K562 (cell line): Measurements from ENCODE around the gene RAD50. TPM values are rescaled to one million over a fixed set of nuclear protein-coding genes. Genes with fewer than 3 reads are reported as not detected.

Source experiments
- ATAC-seq: fragments of 200-7000 bp; cut with Tn5 transposase; 3 replicates; pipeline ENCODE4 v1.9.1; 2020; ENCODE audit warnings: moderate library complexity
- BruUV-seq: library from RNA; stranded (reverse); fragments of 400-500 nt; replicated peaks from 2 replicates; lab custom pipeline; 2021; lab: Mats Ljungman, UMichigan
- CTCF ChIA-PET: fragments of 300-600 bp; formaldehyde crosslinking; extraction: SDS; loops from one replicate; lab custom pipeline; 2021; ENCODE audit warnings: low intra/inter-chr PET ratio; lab: Yijun Ruan, JAX
- POLR2A ChIA-PET: fragments of 300-600, 350-650 bp; sonication (Branson Sonifier 250); formaldehyde crosslinking; extraction: SDS; loops from one replicate; lab custom pipeline; 2021; ENCODE audit warnings: antibody characterized with exemption, inconsistent platforms; lab: Yijun Ruan, JAX
- DNase-seq, 4 experiments: peaks; one replicate each; pipeline versions ENCODE4 v3.0.0 to v3.0.0-alpha.2; 2011 to 2018; ENCODE audit warnings: low spot score in 3 of 4, mixed read lengths in 3 of 4; ENCODE audit errors: extremely low read depth in 1 of 4
- FAIRE-seq: peaks from 2 replicates; lab custom pipeline; 2011; peaks lifted over from hg19 to GRCh38; lab: Jason Lieb, UNC
- H2AFZ ChIP-seq: 2 replicates; pipeline ENCODE4 v1.6.0; 2011; ENCODE audit warnings: low read depth, low read length, control low read depth, inconsistent platforms
- H3K27ac ChIP-seq: fragments of 200-600 bp; 3 replicates; pipeline ENCODE4 v1.8.0; 2011; ENCODE audit warnings: low read depth, mild to moderate bottlenecking, control low read depth, inconsistent platforms, low read length, moderate library complexity, mixed read lengths; ENCODE audit errors: extremely low read depth
- H3K27me3 ChIP-seq, 2 experiments: fragments of 300-600 bp in 1 of 2; 2 replicates in 1 of 2; 3 replicates in 1 of 2; pipeline versions ENCODE4 v1.6.0 to v1.8.0; 2011; ENCODE audit warnings: inconsistent platforms in 2 of 2, low read length in 2 of 2, mild to moderate bottlenecking in 1 of 2, mixed read lengths in 1 of 2, moderate library complexity in 1 of 2; ENCODE audit not compliant: control insufficient read depth in 2 of 2, insufficient read depth in 2 of 2
- H3K36me3 ChIP-seq: fragments of 300-600 bp; 3 replicates; pipeline ENCODE4 v1.8.0; 2011; ENCODE audit warnings: mild to moderate bottlenecking, low read length, inconsistent platforms; ENCODE audit not compliant: control insufficient read depth, insufficient read depth
- H3K4me1 ChIP-seq, 2 experiments: fragments of 200-600 bp in 1 of 2; replicated peaks in 1 of 2; 2 replicates in 1 of 2; 3 replicates in 1 of 2; pipeline versions ENCODE4 v1.5.1 to v1.8.0; 2011; ENCODE audit warnings: inconsistent platforms in 2 of 2, low read length in 2 of 2, mild to moderate bottlenecking in 1 of 2, mixed read lengths in 1 of 2, moderate library complexity in 1 of 2; ENCODE audit not compliant: control insufficient read depth in 2 of 2, insufficient read depth in 2 of 2
- H3K4me2 ChIP-seq: 2 replicates; pipeline ENCODE4 v1.6.1; 2011; ENCODE audit warnings: low read length, control low read depth, inconsistent platforms, mixed read lengths; ENCODE audit not compliant: insufficient read depth
- H3K4me3 ChIP-seq: fragments of 200-600 bp; sonication (generic), shearing (Covaris generic); 2 replicates; pipeline ENCODE4 v1.5.1; 2016; ENCODE audit warnings: control low read depth, inconsistent platforms
- H3K79me2 ChIP-seq: fragments of 200-600 bp; 3 replicates; pipeline ENCODE4 v1.8.0; 2011; ENCODE audit warnings: low read length, inconsistent platforms; ENCODE audit not compliant: control insufficient read depth, insufficient read depth
- H3K9ac ChIP-seq, 2 experiments: 2 replicates each; pipeline versions ENCODE4 v1.6.0 to v1.6.1; 2011; ENCODE audit warnings: low read depth in 2 of 2, low read length in 2 of 2, control low read depth in 1 of 2, inconsistent platforms in 1 of 2, mild to moderate bottlenecking in 1 of 2, mixed read lengths in 1 of 2; ENCODE audit not compliant: insufficient read depth in 1 of 2
- H3K9me1 ChIP-seq: one replicate; pipeline ENCODE4 v1.6.0; 2011; ENCODE audit warnings: inconsistent platforms, mild to moderate bottlenecking, low read length, moderate library complexity; ENCODE audit not compliant: control insufficient read depth, insufficient read depth
- H3K9me3 ChIP-seq: replicated peaks from 2 replicates; pipeline ENCODE4 v1.5.1; 2011; ENCODE audit warnings: low read depth, low read length, inconsistent platforms; ENCODE audit not compliant: control insufficient read depth, insufficient read depth
- H4K20me1 ChIP-seq: replicated peaks from 2 replicates; pipeline ENCODE4 v1.6.1; 2011; ENCODE audit warnings: low read length, inconsistent platforms, mixed read lengths; ENCODE audit not compliant: control insufficient read depth, insufficient read depth
- ARHGAP35 ChIP-seq: fragments of 450-650 bp; IDR thresholded peaks from 2 replicates; pipeline ENCODE4 v1.6.1; 2018; ENCODE audit not compliant: partially characterized antibody
- CTCFL ChIP-seq: IDR thresholded peaks from 2 replicates; pipeline ENCODE4 v1.6.1; 2011; ENCODE audit warnings: borderline replicate concordance, low read depth, mild to moderate bottlenecking, moderate library complexity, low read length; ENCODE audit not compliant: insufficient read depth, poor library complexity, severe bottlenecking
- E2F4 ChIP-seq: sonication (generic); formaldehyde crosslinking; IDR thresholded peaks from 2 replicates; pipeline ENCODE4 v1.8.0; 2022; ENCODE audit warnings: mild to moderate bottlenecking, low read depth, missing genetic modification reagents
- GATAD2B ChIP-seq: fragments of 450-650 bp; IDR thresholded peaks from 2 replicates; pipeline ENCODE4 v1.6.1; 2017; ENCODE audit warnings: mild to moderate bottlenecking, borderline replicate concordance
- HDAC1 ChIP-seq, 2 experiments: fragments of 450-650 bp; IDR thresholded peaks; 2 replicates each; pipeline ENCODE4 v1.6.1; 2016 to 2017; ENCODE audit warnings: inconsistent platforms in 1 of 2, mild to moderate bottlenecking in 1 of 2, moderate library complexity in 1 of 2
- HMGXB4 ChIP-seq: sonication (generic); formaldehyde crosslinking; IDR thresholded peaks from 2 replicates; pipeline ENCODE4 v1.8.1; 2023; ENCODE audit warnings: mild to moderate bottlenecking, missing genetic modification reagents
- MAZ ChIP-seq, 2 experiments: fragments of 450-650 bp in 1 of 2; sonication (generic) in 1 of 2; formaldehyde crosslinking; IDR thresholded peaks in 1 of 2; conservative IDR thresholded peaks in 1 of 2; 2 replicates each; pipeline versions ENCODE4 v1.4.0 to v1.5.0; 2020; ENCODE audit warnings: mild to moderate bottlenecking in 1 of 2, missing genetic modification reagents in 1 of 2
- NR4A1 ChIP-seq, 2 experiments: fragments of 250-450 bp in 1 of 2; fragments of 450-650 bp in 1 of 2; sonication (Bioruptor Pico) in 1 of 2; IDR thresholded peaks; 2 replicates each; pipeline versions ENCODE4 v1.4.0 to v1.6.1; 2016 to 2020; ENCODE audit warnings: mild to moderate bottlenecking in 2 of 2, missing compliant biosample characterization in 1 of 2, missing genetic modification characterization in 1 of 2, moderate library complexity in 1 of 2
- POLR3A ChIP-seq: IDR thresholded peaks from 2 replicates; pipeline ENCODE4 v1.6.1; 2011; ENCODE audit warnings: borderline replicate concordance, mild to moderate bottlenecking, moderate library complexity; ENCODE audit not compliant: insufficient read length, insufficient read depth; ENCODE audit errors: extremely low read depth
- ZBTB9 ChIP-seq: fragments of 450-650 bp; formaldehyde crosslinking; IDR thresholded peaks from 2 replicates; pipeline ENCODE4 v1.4.0; 2020; ENCODE audit warnings: mild to moderate bottlenecking, moderate library complexity
- ZNF232 ChIP-seq: sonication (generic); formaldehyde crosslinking; IDR thresholded peaks from 2 replicates; pipeline ENCODE4 v1.8.0; 2022; ENCODE audit warnings: mild to moderate bottlenecking, missing genetic modification reagents
- ZNF75A ChIP-seq: fragments of 450-650 bp; formaldehyde crosslinking; IDR thresholded peaks from 2 replicates; pipeline ENCODE4 v1.4.0; 2020; ENCODE audit warnings: mild to moderate bottlenecking
- whole genome bisulfite sequencing: fragments of 100-300 bp; shearing (Covaris generic); methylation state at CpG from one replicate; pipeline ENCODE4 v1.1.6; 2016; ENCODE audit warnings: low coverage, mixed read lengths; ENCODE audit not compliant: insufficient coverage; ENCODE audit errors: missing lambda C conversion rate; 5-methylcytosine and 5-hydroxymethylcytosine counted together
- in situ Hi-C: fragments of 300-500 bp; cut with MboI; formaldehyde crosslinking; loops from 4 replicates; pipeline ENCODE4 v1.15.0; 2018; ENCODE audit warnings: inconsistent platforms, mixed read lengths
- intact Hi-C: fragments of 100-400 bp; cut with micrococcal nuclease; formaldehyde crosslinking; loops from 2 replicates; pipeline ENCODE4 v1.14.2; 2022
- polyA plus RNA-seq, 8 experiments: library from polyadenylated mRNA; depleted of rRNA in 4 of 8; stranded (reverse) in 5 of 8; unstranded in 3 of 8; fragments of >200 nt; fragmentation: Nextera tagmentation in 2 of 8; fragmentation: Illumina TruSeq in 1 of 8; extraction: Ambion mirVana in 2 of 8; extraction: Trizol in 1 of 8; gene quantifications; 2 replicates each; pipeline versions ENCODE4 v1.2.1 to v1.2.3, GENCODE V29; 2011 to 2014; ENCODE audit warnings: inconsistent platforms in 1 of 8, missing spikeins in 1 of 8
- total RNA-seq, 7 experiments: library from RNA; depleted of rRNA in 6 of 7; stranded (reverse); fragments of >200 nt in 6 of 7; fragmentation: Illumina TruSeq in 2 of 7; extraction: Trizol in 2 of 7; gene quantifications; 2 replicates each; pipeline versions ENCODE4 v1.2.1 to v1.2.3, GENCODE V29; 2011 to 2021; ENCODE audit warnings: low replicate concordance in 1 of 7

Gene RAD50
- total and polyA plus RNA-seq, 9 of the 15 experiments (the other 6 are each of a cell fraction or from before 2014, with no cell fraction given) = 15.3 to 74.2 (median 44.1) TPM

GRCh38 chr5:132639706-132640130, 82.9 kb downstream of the RAD50 start (continued):
- TF ChIP-seq E2F4 (CRISPR knock-in tag) (no peak), ZNF75A (CRISPR knock-in tag) (no peak)

GRCh38 chr5:132640613-132641012, 83.8 kb downstream of the RAD50 start:
- no peaks in the 10 kb centered on the region for H4K20me1 ChIP-seq
- no peaks in the 10 kb centered on the region for H3K27me3 ChIP-seq
- H3K27ac ChIP-seq = no peak overlapping the region
- H3K9me3 ChIP-seq = no peaks in the 10 kb centered on the region
- H3K4me1 ChIP-seq = no peaks in the 10 kb centered on the region
- H3K9me1 ChIP-seq = no peaks in the 10 kb centered on the region
- no peaks in the 10 kb centered on the region for H3K79me2 ChIP-seq
- ChIA-PET CTCF (no interaction called here), POLR2A (interaction anchor here (1.4 to 2.1 kb wide), 3 partner anchors 11 to 20 kb away, joined by 4 to 8 read pairs (median 7); partner anchors contain the start of gene IL13)
- ATAC-seq = no peak
- 70% methylated on average over 4 of the region's 4 CpGs for WGBS
- no peak for FAIRE-seq
- in situ Hi-C loops (no loop called here), intact Hi-C loops (no loop called here)
- H3K36me3 ChIP-seq = peaks cover 73% of the 10 kb centered on the region
- H2AFZ ChIP-seq = no peak overlapping the region
- no peak for DNase-seq
- no peak overlapping the region for H3K4me2 ChIP-seq
- no peak overlapping the region for H3K9ac ChIP-seq
- BruUV-seq = no TSS peak
- H3K4me3 ChIP-seq = no peak overlapping the region
- no peak for TF ChIP-seq ZBTB9
- no peak for TF ChIP-seq HMGXB4 (CRISPR knock-in tag)
- no peak for TF ChIP-seq ARHGAP35
- TF ChIP-seq HDAC1 (IDR thresholded peaks at IDR 0.05) = no peak
- no peak for TF ChIP-seq GATAD2B
- TF ChIP-seq POLR3A = no peak
- TF ChIP-seq NR4A1 (CRISPR knock-in tag; IDR thresholded peaks at IDR 0.05) = no peak
- no peak for TF ChIP-seq NR4A1 (tag; IDR thresholded peaks at IDR 0.05)
- TF ChIP-seq ZNF232 (CRISPR knock-in tag) = no peak
- TF ChIP-seq CTCFL = no peak
- no peak for TF ChIP-seq MAZ (CRISPR knock-in tag; conservative IDR thresholded peaks at IDR 0.05 in 1 of 2, IDR thresholded peaks at IDR 0.05 in 1 of 2)
